HAP-1 (cell line): ENCODE data around the gene ANKRD6.

Experiments used
- DNase-seq, 2 experiments: peaks; one replicate each; pipeline ENCODE4 v3.0.0-alpha.2; 2016 to 2020; ENCODE audit warnings: low spot score in 2 of 2
- H3K27me3 ChIP-seq: fragments of 250-450 bp; sonication (Bioruptor Pico); 2 replicates; pipeline ENCODE4 v1.5.1; 2020; ENCODE audit warnings: low read depth, mild to moderate bottlenecking, moderate library complexity
- H3K36me3 ChIP-seq: fragments of 250-450 bp; sonication (Bioruptor Pico); replicated peaks from 2 replicates; pipeline ENCODE4 v1.5.1; 2020; ENCODE audit warnings: mild to moderate bottlenecking
- H3K4me1 ChIP-seq: fragments of 250-450 bp; sonication (Bioruptor Pico); 2 replicates; pipeline ENCODE4 v1.5.1; 2020; ENCODE audit warnings: mild to moderate bottlenecking
- H3K4me3 ChIP-seq: fragments of 250-450 bp; sonication (Bioruptor Pico); 2 replicates; pipeline ENCODE4 v1.5.1; 2020; ENCODE audit warnings: mild to moderate bottlenecking, moderate library complexity
- H3K9me3 ChIP-seq: fragments of 250-450 bp; sonication (Bioruptor Pico); 2 replicates; pipeline ENCODE4 v1.5.1; 2020; ENCODE audit warnings: mild to moderate bottlenecking, moderate library complexity
- in situ Hi-C: fragments of 300-500 bp; cut with MboI; formaldehyde crosslinking; loops from 3 replicates; pipeline ENCODE4 v1.14.3; 2020; ENCODE audit warnings: low sequenced_read_pairs, inconsistent platforms, mixed read lengths

The ANKRD6 gene

GRCh38 chr6:89580997-89581666 is 148.2 kb downstream of the ANKRD6 start:
- no peak for DNase-seq
- in situ Hi-C loops, result no loop called here
- H3K27me3 ChIP-seq, result no peaks in the 10 kb centered on the region
- no peaks in the 10 kb centered on the region for H3K36me3 ChIP-seq
- H3K4me1 ChIP-seq, result no peaks in the 10 kb centered on the region
- H3K9me3 ChIP-seq, result no peaks in the 10 kb centered on the region
- H3K4me3 ChIP-seq, result no peak overlapping the region

- in situ Hi-C loops, result no loop called here
- Histone ChIP-seq H3K9me3 (no peaks in the 10 kb centered on the region), H3K4me1 (no peaks in the 10 kb centered on the region), H3K27me3 (no peaks in the 10 kb centered on the region), H3K36me3 (no peaks in the 10 kb centered on the region), H3K4me3 (no peak overlapping the region)
- DNase-seq, result no peak
Measured at GRCh38 chr6:89581689-89582088, 148.7 kb downstream of the ANKRD6 start.

GRCh38 chr6:89582669-89583325 is 149.8 kb downstream of the ANKRD6 start:
- Histone ChIP-seq H3K27me3 (no peaks in the 10 kb centered on the region), H3K36me3 (no peaks in the 10 kb centered on the region), H3K9me3 (no peaks in the 10 kb centered on the region), H3K4me1 (no peaks in the 10 kb centered on the region), H3K4me3 (no peak overlapping the region)
- no peak for DNase-seq
- in situ Hi-C loops, result no loop called here

GRCh38 chr6:89583559-89583958 is 150.6 kb downstream of the ANKRD6 start:
- Histone ChIP-seq H3K9me3 (no peaks in the 10 kb centered on the region), H3K4me1 (no peaks in the 10 kb centered on the region), H3K36me3 (no peaks in the 10 kb centered on the region), H3K4me3 (no peak overlapping the region), H3K27me3 (no peaks in the 10 kb centered on the region)
- DNase-seq, result no peak
- in situ Hi-C loops, result no loop called here

- no peaks in the 10 kb centered on the region for H3K9me3 ChIP-seq
- H3K4me3 ChIP-seq, result no peak overlapping the region
- H3K36me3 ChIP-seq, result no peaks in the 10 kb centered on the region
- in situ Hi-C loops, result no loop called here
- no peak for DNase-seq
- no peaks in the 10 kb centered on the region for H3K4me1 ChIP-seq
- no peaks in the 10 kb centered on the region for H3K27me3 ChIP-seq
Measured at GRCh38 chr6:89584539-89584938, 151.6 kb downstream of the ANKRD6 start.

GRCh38 chr6:89585154-89585553 is 152.2 kb downstream of the ANKRD6 start:
- in situ Hi-C loops, result no loop called here

GRCh38 chr6:89589297-89590025 is 156.5 kb downstream of the ANKRD6 start:
- Histone ChIP-seq H3K9me3 (no peaks in the 10 kb centered on the region), H3K4me3 (no peak overlapping the region), H3K4me1 (no peaks in the 10 kb centered on the region; the same call in 1 of the 2 replicates), H3K36me3 (no peaks in the 10 kb centered on the region), H3K27me3 (no peaks in the 10 kb centered on the region)
- no peak for DNase-seq
- in situ Hi-C loops, result no loop called here

More at GRCh38 chr6:89585154-89585553, 152.2 kb downstream of the ANKRD6 start:
- Histone ChIP-seq H3K9me3 (no peaks in the 10 kb centered on the region), H3K36me3 (no peaks in the 10 kb centered on the region), H3K4me1 (no peaks in the 10 kb centered on the region; the same call in 1 of the 2 replicates), H3K27me3 (no peaks in the 10 kb centered on the region), H3K4me3 (no peak overlapping the region)
- DNase-seq, result no peak

GRCh38 chr6:89590133-89590532 is 157.2 kb downstream of the ANKRD6 start:
- Histone ChIP-seq H3K36me3 (no peaks in the 10 kb centered on the region), H3K27me3 (no peaks in the 10 kb centered on the region), H3K4me1 (no peaks in the 10 kb centered on the region; the same call in 1 of the 2 replicates), H3K9me3 (no peaks in the 10 kb centered on the region), H3K4me3 (no peak overlapping the region)
- no peak for DNase-seq
- in situ Hi-C loops, result no loop called here

GRCh38 chr6:89591745-89592144 is 158.8 kb downstream of the ANKRD6 start:
- no peak overlapping the region for H3K4me3 ChIP-seq
- H3K9me3 ChIP-seq, result no peaks in the 10 kb centered on the region
- no peak for DNase-seq
- H3K4me1 ChIP-seq, result no peaks in the 10 kb centered on the region; the same call in 1 of the 2 replicates
- no peaks in the 10 kb centered on the region for H3K36me3 ChIP-seq
- no peaks in the 10 kb centered on the region for H3K27me3 ChIP-seq
- in situ Hi-C loops, result no loop called here

GRCh38 chr6:89596056-89596455 is 163.1 kb downstream of the ANKRD6 start:
- H3K36me3 ChIP-seq, result no peaks in the 10 kb centered on the region
- H3K4me1 ChIP-seq, result no peaks in the 10 kb centered on the region
- no peaks in the 10 kb centered on the region for H3K9me3 ChIP-seq
- H3K27me3 ChIP-seq, result no peaks in the 10 kb centered on the region
- DNase-seq, result no peak
- H3K4me3 ChIP-seq, result no peak overlapping the region
- in situ Hi-C loops, result no loop called here

- Histone ChIP-seq H3K4me3 (no peak overlapping the region), H3K27me3 (no peaks in the 10 kb centered on the region), H3K36me3 (no peaks in the 10 kb centered on the region), H3K9me3 (no peaks in the 10 kb centered on the region), H3K4me1 (no peaks in the 10 kb centered on the region)
- in situ Hi-C loops, result no loop called here
- no peak for DNase-seq
Measured at GRCh38 chr6:89596484-89596883, 163.5 kb downstream of the ANKRD6 start.

- H3K36me3 ChIP-seq, result no peaks in the 10 kb centered on the region
- no peak overlapping the region for H3K4me3 ChIP-seq
- no peaks in the 10 kb centered on the region for H3K4me1 ChIP-seq
- in situ Hi-C loops, result no loop called here
- no peaks in the 10 kb centered on the region for H3K9me3 ChIP-seq
- DNase-seq, result no peak
- H3K27me3 ChIP-seq, result no peaks in the 10 kb centered on the region
Measured at GRCh38 chr6:89597372-89597771, 164.4 kb downstream of the ANKRD6 start.

GRCh38 chr6:89597988-89598387 is 165.0 kb downstream of the ANKRD6 start:
- peak; percentile 50 to 55 for DNase-seq
- Histone ChIP-seq H3K4me1 (no peaks in the 10 kb centered on the region), H3K27me3 (no peaks in the 10 kb centered on the region), H3K4me3 (no peak overlapping the region), H3K36me3 (no peaks in the 10 kb centered on the region), H3K9me3 (no peaks in the 10 kb centered on the region)
- in situ Hi-C loops, result no loop called here

GRCh38 chr6:89599727-89600126 is 166.8 kb downstream of the ANKRD6 start:
- Histone ChIP-seq H3K4me3 (no peak overlapping the region), H3K4me1 (no peaks in the 10 kb centered on the region), H3K36me3 (no peaks in the 10 kb centered on the region), H3K9me3 (no peaks in the 10 kb centered on the region), H3K27me3 (no peaks in the 10 kb centered on the region)
- DNase-seq, result no peak
- in situ Hi-C loops, result loop anchor here (25.0 kb wide), 1 partner anchor 612 kb away; no protein-coding TSS in a partner anchor
